H1 (cell line): Measurements from ENCODE around the gene IGSF9B. TPM values are rescaled to one million over a fixed set of nuclear protein-coding genes. Genes with fewer than 3 reads are reported as not detected.
A peak's percentile ranks its signal among the peaks of the same experiment; 100 is the strongest.

Experiments
- BRCA1 ChIP-seq: IDR thresholded peaks from 2 replicates; pipeline ENCODE4 v1.6.1; 2012; ENCODE audit warnings: low read depth, low read length, improper control_type of control experiment
- CEBPB ChIP-seq: IDR thresholded peaks from 2 replicates; pipeline ENCODE4 v1.6.1; 2012; ENCODE audit warnings: low read depth, low read length
- CHD2 ChIP-seq: IDR thresholded peaks from 2 replicates; pipeline ENCODE4 v1.6.1; 2012; ENCODE audit warnings: low read length, improper control_type of control experiment
- CTCF ChIP-seq, 3 experiments: IDR thresholded peaks; 1 replicate in 2 of 3; 2 replicates in 1 of 3; pipeline versions ENCODE4 v1.5.1 to v1.6.1; 2011; ENCODE audit warnings: low read length in 3 of 3, mild to moderate bottlenecking in 3 of 3, inconsistent platforms in 2 of 3, low read depth in 1 of 3, moderate library complexity in 1 of 3; ENCODE audit not compliant: insufficient read depth in 1 of 3; ENCODE audit errors: control extremely low read depth in 1 of 3
- E2F6 ChIP-seq: IDR thresholded peaks from 2 replicates; pipeline ENCODE4 v1.6.1; 2012; ENCODE audit warnings: inconsistent platforms
- EGR1 ChIP-seq: IDR thresholded peaks from 2 replicates; pipeline ENCODE4 v1.6.1; 2011; ENCODE audit warnings: low read depth, low read length, borderline replicate concordance
- EP300 ChIP-seq, 2 experiments: IDR thresholded peaks; 1 replicate in 1 of 2; 2 replicates in 1 of 2; pipeline ENCODE4 v1.6.1; 2011 to 2012; ENCODE audit warnings: low read depth in 2 of 2, low read length in 2 of 2, mild to moderate bottlenecking in 2 of 2, borderline replicate concordance in 1 of 2, inconsistent platforms in 1 of 2, moderate library complexity in 1 of 2
- GABPA ChIP-seq: IDR thresholded peaks from 2 replicates; pipeline ENCODE4 v1.6.1; 2011; ENCODE audit warnings: mild to moderate bottlenecking, low read length, moderate library complexity, borderline replicate concordance; ENCODE audit not compliant: insufficient read depth
- GTF2F1 ChIP-seq: IDR thresholded peaks from 2 replicates; pipeline ENCODE4 v1.6.1; 2012; ENCODE audit warnings: low read depth, low read length, improper control_type of control experiment, borderline replicate concordance
- HDAC6 ChIP-seq: IDR thresholded peaks from one replicate; pipeline ENCODE4 v1.7.1; 2012; ENCODE audit warnings: low read depth, mild to moderate bottlenecking, inconsistent platforms, low read length, moderate library complexity
- MAFK ChIP-seq: IDR thresholded peaks from 2 replicates; pipeline ENCODE4 v1.6.1; 2012; ENCODE audit warnings: low read depth, mild to moderate bottlenecking, improper control_type of control experiment, low read length
- RAD21 ChIP-seq, 2 experiments: IDR thresholded peaks in 1 of 2; conservative IDR thresholded peaks in 1 of 2; 2 replicates each; pipeline ENCODE4 v1.6.1; 2011; ENCODE audit warnings: low read depth in 2 of 2, low read length in 2 of 2, improper control_type of control experiment in 1 of 2, inconsistent platforms in 1 of 2, mild to moderate bottlenecking in 1 of 2, moderate library complexity in 1 of 2
- RBBP5 ChIP-seq: IDR thresholded peaks from 2 replicates; pipeline ENCODE4 v1.7.1; 2012; ENCODE audit warnings: low read depth, mild to moderate bottlenecking, inconsistent platforms, low read length, moderate library complexity, borderline replicate concordance
- RXRA ChIP-seq: IDR thresholded peaks from 2 replicates; pipeline ENCODE4 v1.6.1; 2011; ENCODE audit warnings: low read depth, mild to moderate bottlenecking, low read length, moderate library complexity; ENCODE audit not compliant: insufficient read depth
- SAP30 ChIP-seq: fragments of 300-600 bp; sonication (generic); IDR thresholded peaks from 2 replicates; pipeline ENCODE4 v1.7.1; 2012; ENCODE audit warnings: low read length, moderate library complexity, mild to moderate bottlenecking, inconsistent platforms; ENCODE audit not compliant: insufficient read depth, insufficient replicate concordance
- SP1 ChIP-seq: IDR thresholded peaks from 2 replicates; pipeline ENCODE4 v1.6.1; 2011; ENCODE audit warnings: low read depth, low read length
- SP2 ChIP-seq: IDR thresholded peaks from 2 replicates; pipeline ENCODE4 v1.6.1; 2012; ENCODE audit warnings: mild to moderate bottlenecking, low read length, inconsistent platforms
- TAF7 ChIP-seq: optimal IDR thresholded peaks from 2 replicates; pipeline ENCODE3; 2011; ENCODE audit warnings: low read depth, mild to moderate bottlenecking, inconsistent platforms, low read length, moderate library complexity, borderline replicate concordance
- TBP ChIP-seq: IDR thresholded peaks from 2 replicates; pipeline ENCODE4 v1.6.1; 2011; ENCODE audit warnings: low read depth, low read length, improper control_type of control experiment
- polyA plus RNA-seq, 7 experiments: library from polyadenylated mRNA; depleted of rRNA in 3 of 7; stranded (reverse) in 5 of 7; unstranded in 2 of 7; fragments of >200 nt in 5 of 7; fragments of 200-250 nt in 2 of 7; gene quantifications; 1 replicate in 5 of 7; 2 replicates in 1 of 7; 4 replicates in 1 of 7; pipeline versions ENCODE4 v1.2.1 to v1.2.3, GENCODE V29; 2011 to 2013; ENCODE audit warnings: missing spikeins in 2 of 7, mixed read lengths in 2 of 7
- total RNA-seq: library from RNA; stranded (reverse); fragmentation: NEBNext Ultra II Directional; extraction: Animal tissue kit (Norgen Biotek cat#: 25700); gene quantifications from 2 replicates; pipeline ENCODE4 v1.2.1, GENCODE V29; 2021

IGSF9B gene
- total and polyA plus RNA-seq, 2 of the 8 experiments (the other 6 are each of a cell fraction or from before 2014, with no cell fraction given): 16.5 to 49.2 TPM

GRCh38 chr11:133966921-133967598 is 10.3 kb upstream of the IGSF9B start (continued):
- TF ChIP-seq SP1 (no peak), RBBP5 (no peak), E2F6 (peak; percentile 25; the same call in 1 of the 2 replicates), HDAC6 (no peak), EGR1 (no peak), EP300 (IDR thresholded peaks at IDR 0.05; ENCODE audit: borderline replicate concordance in 1 of 2, low read depth in 2 of 2, low read length in 2 of 2) (no peak), RXRA (no peak), TBP (no peak), SP2 (no peak), SAP30 (no peak), CHD2 (no peak), CEBPB (no peak), CTCF (IDR thresholded peaks at IDR 0.05; ENCODE audit: control extremely low read depth in 1 of 3, insufficient read depth in 1 of 3, low read depth in 1 of 3, low read length in 3 of 3) (peak; percentile 58 to 71 (median 66)), MAFK (no peak), GTF2F1 (no peak), GABPA (no peak), RAD21 (IDR thresholded peaks at IDR 0.05 in 1 of 2, conservative IDR thresholded peaks at IDR 0.05 in 1 of 2; ENCODE audit: low read depth in 2 of 2, low read length in 2 of 2) (peak; percentile 35 to 65), BRCA1 (no peak), TAF7 (peak; percentile 70)
